Glomerular endothelial cell (primary cell): Measurements from ENCODE around the gene ERAS. TPM values are rescaled to one million over a fixed set of nuclear protein-coding genes. Genes with fewer than 3 reads are reported as not detected.

ENCODE experiments used
- DNase-seq: peaks from one replicate; pipeline ENCODE4 v3.0.0-alpha.2; 2011; ENCODE audit warnings: low read depth, low spot score; ENCODE audit errors: extremely low read depth
- total RNA-seq: library from RNA; depleted of rRNA; stranded (reverse); fragments of >200 nt; gene quantifications from 2 replicates; pipeline ENCODE4 v1.2.3, GENCODE V29; 2015

ERAS gene, protein sequence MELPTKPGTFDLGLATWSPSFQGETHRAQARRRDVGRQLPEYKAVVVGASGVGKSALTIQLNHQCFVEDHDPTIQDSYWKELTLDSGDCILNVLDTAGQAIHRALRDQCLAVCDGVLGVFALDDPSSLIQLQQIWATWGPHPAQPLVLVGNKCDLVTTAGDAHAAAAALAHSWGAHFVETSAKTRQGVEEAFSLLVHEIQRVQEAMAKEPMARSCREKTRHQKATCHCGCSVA
- total RNA-seq, result not detected in 2 replicates

DNA sequence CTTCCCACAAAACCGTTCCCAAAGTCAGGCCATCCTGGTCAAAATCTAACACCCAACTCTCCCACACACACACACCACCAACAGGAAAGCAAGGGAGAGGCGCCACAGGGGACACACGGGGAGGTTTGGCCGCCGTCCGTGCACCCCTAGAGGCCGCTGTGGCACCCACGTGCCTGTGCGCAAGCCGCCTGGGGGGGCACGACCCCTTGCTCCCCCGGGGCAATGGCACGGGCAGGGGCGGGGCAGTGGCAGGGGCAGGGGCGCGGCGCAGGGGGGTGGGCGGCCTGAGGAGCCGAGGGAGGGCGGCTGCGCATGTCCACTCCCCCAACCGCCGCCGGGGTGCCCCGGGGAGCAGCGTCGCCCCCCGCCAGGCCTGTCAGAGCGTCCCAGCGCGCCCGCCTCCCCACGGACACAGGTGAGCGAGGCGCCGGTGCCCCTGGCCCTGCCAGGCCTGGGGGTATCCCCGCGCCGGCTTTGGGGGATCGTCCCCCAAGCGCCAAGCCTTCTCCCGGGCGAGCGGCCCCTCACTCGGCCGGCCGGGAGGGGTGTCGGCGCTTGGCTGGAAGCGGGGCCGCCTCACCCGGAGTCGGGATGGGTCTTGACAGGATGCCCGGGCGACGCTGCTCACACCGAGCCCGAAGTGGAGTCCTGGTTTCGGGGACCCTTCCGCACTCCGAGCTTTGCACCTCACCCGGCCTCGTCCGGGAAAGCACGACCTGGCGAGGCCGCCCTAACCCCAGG, at the start of gene ERAS:
TSS of gene ERAS (plus strand) at position 379 of the 741 bp plus-strand sequence. CDS start 2,611 bp downstream, outside the sequence.
- no peak for DNase-seq

DNA sequence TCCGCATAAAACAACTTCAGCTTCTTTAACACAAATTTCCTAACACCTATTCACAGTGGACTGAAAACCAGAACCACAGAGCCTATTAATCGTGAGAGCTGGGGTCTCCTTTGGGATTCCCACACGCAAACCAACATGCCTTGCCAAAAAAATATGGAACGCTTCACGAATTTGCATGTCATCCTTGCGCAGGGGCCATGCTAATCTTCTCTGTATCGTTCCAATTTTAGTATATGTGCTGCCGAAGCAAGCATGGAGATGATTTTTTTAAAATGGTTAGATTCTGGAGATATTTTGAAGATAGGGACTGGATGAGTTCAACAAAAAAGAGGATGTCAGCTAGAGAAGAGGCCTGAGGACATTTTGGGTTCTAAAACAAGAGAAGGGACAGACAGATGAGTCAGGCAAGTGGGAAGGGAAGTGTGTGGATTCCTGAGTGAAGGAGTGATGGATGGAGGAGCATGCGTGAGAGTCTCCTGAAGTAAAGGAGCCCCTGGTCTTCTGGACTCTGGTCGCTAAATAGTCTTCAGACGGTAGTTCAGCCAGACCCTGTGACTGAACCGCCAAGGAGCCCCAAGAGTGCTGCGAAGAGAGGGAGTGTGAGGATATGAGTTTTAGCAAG, 49.4 kb upstream of the ERAS start:
- no peak for DNase-seq

DNA sequence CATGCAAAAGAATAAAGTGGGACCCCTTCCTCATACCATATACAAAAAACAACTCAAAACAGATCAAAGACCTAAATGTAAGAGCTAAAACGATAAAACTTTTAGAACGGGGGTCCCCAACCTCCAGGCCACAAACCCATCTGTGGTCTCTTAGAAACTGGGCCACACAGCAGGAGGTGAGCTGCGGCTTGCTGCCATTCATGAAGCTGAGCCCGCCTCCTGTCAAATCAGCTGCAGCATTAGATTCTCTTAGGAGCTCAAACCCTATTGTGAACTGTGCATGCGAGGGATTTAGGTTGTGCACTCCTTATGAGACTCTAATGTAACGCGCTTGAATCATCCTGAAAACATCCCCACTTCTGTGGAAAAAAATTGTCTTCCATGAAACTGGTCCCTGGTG, 46.9 kb upstream of the ERAS start:
- no peak for DNase-seq

DNA sequence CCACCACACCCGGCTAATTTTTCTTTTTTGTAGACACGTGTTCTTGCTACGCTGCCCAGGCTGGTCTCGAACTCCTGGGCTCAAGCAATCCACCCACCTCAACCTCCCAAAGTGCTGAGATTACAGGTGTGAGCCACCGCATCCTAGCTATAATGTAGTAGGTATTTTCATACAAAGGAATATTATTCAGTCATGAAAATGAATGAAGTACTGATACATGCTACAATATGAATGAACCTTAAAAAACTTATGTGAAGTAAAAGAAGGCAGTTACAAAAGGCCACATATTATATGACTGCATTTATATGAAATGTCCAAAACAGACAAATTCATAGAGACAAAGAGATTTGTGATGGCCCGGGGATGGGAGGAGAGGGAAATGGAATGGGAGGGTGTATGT, 44.6 kb upstream of the ERAS start:
- DNase-seq, result no peak

DNA sequence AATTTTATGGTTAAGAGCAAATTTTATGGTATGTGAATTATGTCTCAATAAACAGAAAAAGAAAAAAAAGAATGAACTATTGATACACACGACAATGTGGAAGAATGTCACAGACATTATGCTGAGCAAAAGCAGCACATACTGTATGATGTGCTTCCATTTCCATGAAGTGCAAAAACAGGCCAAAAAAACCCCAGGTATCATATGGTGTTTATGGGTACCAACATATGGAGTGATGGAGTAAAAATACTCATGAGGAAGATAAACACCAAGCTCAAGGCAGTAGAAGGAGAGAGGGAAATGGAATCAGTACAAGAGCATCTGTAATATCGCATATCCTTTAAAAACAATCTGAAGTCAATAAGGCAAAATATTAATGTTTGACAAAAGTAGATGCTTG, 44.1 kb upstream of the ERAS start:
- no peak for DNase-seq

DNA sequence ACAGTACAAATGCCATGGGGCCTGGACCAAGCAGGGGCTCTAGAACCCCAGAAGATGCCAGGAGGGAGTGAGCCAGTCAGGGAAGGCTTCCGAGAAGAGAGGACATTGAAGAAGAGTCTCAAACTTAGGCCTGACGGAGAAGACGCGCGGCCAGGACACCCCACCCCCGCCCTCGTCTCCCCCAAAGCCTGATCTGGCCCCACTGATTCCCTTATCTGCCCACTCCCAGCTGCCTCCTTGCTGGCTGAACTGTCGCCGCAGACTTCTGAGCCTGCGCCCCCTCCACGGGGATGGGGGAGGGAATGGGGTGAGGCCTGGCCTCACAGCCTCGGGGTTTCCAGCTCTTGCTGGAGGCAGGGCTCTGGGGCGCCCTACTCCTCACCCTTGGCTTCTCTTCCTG, 43.5 kb upstream of the ERAS start:
- DNase-seq, result no peak

DNA sequence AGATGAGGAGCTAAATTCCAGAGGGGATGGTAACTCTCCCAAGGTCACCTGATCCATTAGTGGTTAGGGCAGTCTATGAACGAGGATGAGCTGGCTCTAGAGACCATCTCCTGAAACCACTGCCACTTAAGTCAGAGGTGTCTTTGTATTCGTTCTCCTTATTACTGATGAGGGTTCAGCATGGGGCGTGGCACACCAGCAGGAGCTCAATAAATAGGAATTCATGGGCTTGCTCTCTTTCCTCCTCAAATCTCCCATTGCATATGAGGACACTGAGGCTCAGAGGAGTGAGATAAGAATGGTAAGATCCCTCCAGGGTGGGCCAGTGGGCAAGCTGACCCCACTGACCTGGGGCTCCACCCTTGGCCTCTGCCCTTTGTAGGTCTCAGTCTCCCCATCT, 41.6 kb upstream of the ERAS start:
- DNase-seq, result no peak

DNA sequence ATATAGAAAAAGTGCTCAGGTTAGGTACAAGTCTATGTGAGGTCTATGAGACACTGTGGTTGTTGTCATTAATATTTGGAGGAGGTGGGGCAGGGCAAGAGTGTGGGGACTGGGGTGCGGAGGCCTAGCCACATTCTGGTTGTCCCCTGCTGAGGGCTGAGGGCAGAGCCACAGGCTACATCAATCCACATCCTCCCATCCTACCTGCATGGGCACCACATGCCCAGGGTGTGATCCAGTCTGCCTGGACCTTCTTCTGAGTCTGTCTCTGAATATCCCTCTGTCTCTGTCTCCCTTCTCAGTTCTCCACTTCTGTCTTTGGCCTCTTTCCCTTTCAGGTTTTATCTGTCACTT, 41.1 kb upstream of the ERAS start:
- DNase-seq, result no peak

DNA sequence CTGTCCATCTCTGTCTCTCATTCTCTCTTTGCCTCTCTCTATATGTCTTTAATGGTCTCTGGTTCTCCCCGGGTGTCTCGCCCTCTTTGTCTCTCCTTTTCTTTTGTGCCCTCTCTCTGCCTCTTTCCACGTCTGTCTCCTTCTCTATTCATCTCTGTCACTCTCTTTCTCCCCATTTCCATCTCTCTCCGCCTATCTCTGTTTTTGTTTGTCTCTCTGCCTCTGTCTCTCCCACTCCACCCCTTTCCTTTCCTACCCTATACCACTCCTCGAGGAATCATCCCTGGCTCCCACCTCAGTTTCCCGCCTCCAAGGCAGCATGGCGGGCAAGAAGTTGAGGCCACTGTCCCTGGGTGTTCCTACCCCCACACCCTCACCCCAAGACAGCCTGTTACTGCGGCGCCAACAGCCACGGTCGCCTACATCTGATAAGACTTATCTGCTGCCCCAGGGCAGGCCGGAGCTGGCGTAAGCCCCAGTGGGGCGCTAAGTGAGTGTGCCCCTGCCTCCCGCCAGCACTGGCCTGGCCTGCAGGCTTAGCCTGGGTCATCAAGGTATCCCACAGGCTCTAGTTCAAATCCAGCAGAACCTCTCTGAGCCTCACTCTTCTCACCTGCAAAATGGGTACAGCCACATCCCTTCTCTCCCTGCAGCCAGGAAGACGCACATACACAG, 40.6 kb upstream of the ERAS start:
- no peak for DNase-seq

DNA sequence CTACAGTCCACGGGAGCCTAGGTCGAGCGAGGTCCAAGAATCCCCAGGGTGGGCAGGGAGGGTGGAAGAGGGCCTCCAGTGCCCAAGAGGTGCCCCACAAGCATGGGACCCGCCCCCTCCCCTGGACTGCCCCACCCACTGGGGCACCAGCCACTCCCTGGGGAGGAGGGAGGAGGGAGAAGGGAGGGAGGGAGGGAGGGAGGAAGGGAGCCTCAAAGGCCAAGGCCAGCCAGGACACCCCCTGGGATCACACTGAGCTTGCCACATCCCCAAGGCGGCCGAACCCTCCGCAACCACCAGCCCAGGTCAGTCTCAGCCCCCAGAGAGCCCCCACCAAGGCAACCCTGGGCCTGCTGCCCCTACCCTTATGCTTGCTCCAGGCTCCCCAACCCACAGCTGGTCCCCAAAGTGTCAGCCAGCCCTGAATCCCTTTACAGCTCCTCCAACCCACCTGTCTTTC, 39.9 kb upstream of the ERAS start, which contains the start of gene GATA1:
TSS of gene GATA1 (plus strand) at position 250 of the 460 bp plus-strand sequence. CDS start 4,520 bp downstream, outside the sequence.
- no peak for DNase-seq

DNA sequence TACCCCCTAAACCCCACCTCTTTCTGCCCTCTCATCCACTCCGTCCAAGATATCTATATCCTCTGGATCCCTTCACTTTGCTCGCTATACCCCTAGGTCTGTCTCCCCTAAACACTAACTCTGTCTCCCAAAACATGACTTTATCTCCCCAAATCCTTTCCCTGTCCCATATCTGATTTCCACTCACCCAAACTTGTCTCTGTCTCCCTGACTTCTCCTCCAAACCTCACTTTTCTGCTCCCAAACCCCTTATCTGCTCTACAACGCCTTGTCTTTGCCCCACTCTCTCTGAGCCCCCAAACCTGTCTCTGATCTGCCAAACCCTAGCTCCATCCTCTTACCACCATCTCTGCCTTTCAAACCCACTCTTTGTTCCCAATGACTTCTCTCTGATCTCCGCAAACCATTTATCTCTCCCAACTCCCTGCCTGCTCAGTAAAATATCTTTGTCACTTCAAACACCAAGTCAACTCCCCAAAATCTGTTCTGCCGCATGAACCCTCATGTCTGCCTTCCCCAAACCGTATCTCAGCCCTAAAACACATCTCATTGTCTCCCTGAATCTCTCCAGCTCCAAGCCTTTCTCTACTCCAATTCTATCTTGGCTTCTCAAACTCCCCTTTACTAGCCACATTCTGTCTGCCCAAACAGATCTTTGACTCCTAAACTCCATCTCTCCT, 39.3 kb upstream of the ERAS start:
- no peak for DNase-seq

DNA sequence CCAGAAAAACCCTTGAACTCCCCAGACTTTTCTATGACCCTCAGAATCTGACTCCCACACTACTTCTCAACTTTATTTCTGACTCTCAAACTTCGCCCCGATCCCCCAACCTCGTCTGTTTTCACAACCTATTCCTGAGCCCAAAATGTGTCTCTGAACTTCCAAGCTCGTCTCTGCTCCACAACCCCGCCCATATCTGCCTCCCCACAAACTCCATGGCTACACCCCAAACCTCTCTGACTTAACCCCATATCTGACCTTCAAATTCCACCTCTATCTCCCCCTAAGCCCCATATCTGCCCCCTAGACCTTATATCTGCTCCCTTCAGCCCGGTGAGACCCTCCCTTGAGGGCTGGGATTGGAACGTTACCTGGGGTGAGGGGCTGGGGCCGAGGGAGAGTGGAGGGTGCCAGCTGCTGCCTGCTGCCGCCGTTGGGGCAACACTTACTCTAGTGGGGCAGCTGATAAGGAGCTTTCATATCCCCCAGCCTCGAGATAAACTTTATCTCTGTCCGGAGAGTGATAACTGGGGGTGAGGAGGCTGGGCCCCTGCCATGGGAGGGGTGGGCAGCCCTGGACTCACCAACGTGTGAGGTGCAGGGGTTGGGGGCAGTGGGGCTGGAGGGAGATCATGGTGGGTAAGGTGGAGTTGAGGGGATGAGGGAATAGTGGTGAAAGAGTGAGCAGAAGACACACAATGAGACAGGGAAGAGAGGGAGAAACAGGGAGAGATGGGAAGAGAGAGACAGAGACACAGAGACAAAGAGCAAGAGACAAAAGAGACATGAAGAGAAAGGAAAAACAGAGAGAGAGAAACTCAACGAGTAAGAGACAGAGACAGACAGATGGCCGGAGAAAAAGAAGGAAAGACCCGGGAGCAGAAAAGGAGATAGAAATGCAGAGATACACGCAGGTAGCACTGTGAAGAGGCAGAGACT, 38.5 kb upstream of the ERAS start:
- no peak for DNase-seq

DNA sequence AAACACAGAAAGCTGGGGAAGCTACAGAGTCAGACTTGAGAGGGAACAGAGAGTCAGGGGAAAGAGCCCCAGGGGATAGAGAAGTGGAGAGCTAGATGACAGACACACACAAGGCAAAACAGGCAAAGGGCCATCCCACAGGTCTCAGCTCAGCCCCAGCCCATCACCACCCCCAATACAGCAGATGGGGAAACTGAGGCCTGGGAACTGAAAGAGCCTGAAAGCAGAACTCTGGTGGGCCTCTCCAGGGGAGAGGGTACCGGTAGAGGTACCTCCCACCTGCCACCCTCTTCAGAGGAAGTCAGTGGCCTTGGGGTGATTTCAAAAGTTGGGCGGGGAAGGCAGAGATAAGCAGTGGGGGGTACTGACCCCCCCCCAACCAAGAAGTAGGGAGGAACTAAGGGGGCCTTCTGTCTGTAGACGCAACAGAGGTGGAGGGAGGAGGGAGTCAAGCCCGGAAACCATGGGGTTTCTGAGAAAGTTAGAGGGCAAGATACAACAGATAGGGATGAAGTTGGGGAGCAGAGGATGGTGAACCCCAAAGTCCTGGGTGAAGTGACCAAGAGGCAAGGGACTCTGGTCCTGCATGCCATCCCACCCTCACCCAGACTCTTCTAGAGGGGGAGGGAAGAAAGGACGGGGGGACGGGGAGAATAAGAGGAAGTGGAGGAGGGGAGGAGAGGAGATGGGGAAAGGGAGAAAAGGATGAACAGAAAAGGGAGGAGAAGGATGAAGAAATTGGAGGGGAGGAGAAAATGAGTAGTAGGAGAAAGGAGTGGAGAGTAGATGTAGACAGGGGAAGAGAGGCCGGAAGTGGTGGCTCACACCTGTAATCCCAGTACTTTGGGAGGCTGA, 36.7 kb upstream of the ERAS start:
- DNase-seq, result no peak

DNA sequence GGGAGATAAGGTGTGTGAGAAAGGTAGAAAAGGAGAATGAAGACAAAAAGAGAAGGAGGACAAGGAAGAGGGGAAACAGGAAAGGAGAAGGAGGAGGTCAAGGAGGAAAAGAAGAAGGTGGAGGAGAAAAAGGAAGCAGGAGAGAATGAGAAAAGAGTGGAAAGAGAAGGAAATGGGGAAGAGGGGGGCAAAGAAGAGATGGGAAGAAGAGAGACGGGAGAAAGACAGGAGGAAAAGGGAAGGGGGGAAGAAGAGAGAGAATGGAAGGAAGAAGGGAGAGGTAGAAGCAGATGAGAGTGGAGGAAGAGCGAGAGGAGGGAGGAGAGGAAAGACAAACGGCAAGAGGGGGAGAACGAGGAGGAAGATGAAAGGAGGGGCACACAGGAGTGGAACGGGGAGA, 35.8 kb upstream of the ERAS start:
- no peak for DNase-seq

DNA sequence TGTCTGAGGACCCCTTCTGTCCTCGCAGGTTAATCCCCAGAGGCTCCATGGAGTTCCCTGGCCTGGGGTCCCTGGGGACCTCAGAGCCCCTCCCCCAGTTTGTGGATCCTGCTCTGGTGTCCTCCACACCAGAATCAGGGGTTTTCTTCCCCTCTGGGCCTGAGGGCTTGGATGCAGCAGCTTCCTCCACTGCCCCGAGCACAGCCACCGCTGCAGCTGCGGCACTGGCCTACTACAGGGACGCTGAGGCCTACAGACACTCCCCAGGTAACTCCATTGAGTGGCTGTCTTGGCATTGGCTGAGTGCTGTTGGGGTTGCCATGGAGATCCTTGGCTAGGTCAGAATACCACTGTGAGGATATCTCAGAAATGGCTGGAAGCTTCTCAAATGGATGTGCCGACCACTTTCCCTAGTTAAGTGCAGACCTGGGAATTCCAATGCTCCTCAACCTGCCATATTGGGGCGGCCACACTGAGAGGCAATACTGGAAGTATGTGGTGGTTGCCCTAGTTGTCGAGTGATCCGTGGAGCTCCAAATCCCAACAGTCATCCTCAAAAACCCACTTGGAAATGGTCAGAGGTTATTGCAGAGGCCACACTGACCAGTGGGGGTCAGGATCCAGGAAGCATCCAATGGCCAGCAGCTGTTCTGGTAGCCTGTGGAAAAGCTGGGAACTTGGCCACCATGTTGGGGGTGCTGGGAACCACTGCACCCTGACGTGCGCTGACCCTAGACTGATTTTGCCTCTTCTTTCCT, 35.1 kb upstream of the ERAS start:
- no peak for DNase-seq

DNA sequence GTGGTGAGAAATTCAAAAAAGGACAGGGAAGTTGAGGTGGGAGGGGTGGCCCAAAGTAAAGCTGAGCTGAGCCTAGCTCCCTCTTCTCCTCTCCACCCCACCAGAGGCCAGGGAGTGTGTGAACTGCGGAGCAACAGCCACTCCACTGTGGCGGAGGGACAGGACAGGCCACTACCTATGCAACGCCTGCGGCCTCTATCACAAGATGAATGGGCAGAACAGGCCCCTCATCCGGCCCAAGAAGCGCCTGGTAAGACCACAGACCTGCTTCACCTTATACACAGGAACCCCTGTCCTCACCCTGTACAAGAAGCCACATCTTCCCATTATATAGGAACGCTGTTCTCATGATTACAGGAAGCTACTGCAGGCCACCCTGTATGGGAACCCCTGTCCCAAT, 34.1 kb upstream of the ERAS start:
- no peak for DNase-seq

DNA sequence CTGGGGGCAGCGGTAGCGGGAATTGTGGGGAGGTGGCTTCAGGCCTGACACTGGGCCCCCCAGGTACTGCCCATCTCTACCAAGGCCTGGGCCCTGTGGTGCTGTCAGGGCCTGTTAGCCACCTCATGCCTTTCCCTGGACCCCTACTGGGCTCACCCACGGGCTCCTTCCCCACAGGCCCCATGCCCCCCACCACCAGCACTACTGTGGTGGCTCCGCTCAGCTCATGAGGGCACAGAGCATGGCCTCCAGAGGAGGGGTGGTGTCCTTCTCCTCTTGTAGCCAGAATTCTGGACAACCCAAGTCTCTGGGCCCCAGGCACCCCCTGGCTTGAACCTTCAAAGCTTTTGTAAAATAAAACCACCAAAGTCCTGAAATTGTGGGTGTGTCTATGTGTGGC, 32.4 kb upstream of the ERAS start:
- DNase-seq, result no peak

DNA sequence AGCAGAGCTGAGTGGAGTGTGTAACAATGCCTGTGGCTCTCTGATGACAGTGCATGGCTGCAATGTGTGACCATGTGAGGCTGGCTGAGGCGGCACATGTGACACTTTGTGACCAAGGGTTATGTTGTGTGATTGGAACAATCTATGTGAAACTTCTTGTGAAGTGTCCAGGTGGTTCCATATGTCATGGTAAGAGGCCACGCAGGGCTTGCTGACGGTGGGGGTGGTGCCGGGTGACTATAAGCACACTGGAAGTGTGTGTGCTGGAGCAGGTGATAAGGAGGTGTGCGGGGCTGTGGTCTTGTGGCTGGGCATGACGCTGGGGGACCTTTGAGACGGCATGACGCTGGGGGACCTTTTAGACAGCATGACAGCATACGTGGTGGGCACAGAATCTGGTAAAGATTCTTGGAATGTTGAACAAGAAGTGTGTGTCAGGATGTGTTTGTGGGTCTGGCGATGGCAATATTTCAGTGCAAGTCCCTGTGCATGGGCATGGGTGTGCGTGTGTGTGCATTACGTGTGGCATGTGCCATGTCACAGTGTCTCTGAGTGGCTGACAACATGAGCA, 31.9 kb upstream of the ERAS start:
- DNase-seq, result no peak
